DND-41 (cell line): ENCODE results near the gene NR1D2.

Source experiments
- ATAC-seq: fragments of 200-7000 bp; cut with Tn5 transposase; 3 replicates; pipeline ENCODE4 v1.9.1; 2021; ENCODE audit warnings: low read depth; ENCODE audit not compliant: insufficient read depth
- DNase-seq: peaks from one replicate; pipeline ENCODE4 v3.0.0-alpha.2; 2020
- H2AFZ ChIP-seq: 2 replicates; pipeline ENCODE4 v1.6.0; 2012; ENCODE audit warnings: low read depth, low read length
- H3K27ac ChIP-seq: 2 replicates; pipeline ENCODE4 v1.5.1; 2012; ENCODE audit warnings: low read length, inconsistent platforms
- H3K27me3 ChIP-seq: fragments of 200-600 bp; sonication (generic); 2 replicates; pipeline ENCODE4 v1.6.0; 2012; ENCODE audit warnings: low read length, mild to moderate bottlenecking, inconsistent platforms; ENCODE audit not compliant: insufficient read depth, poor library complexity
- H3K36me3 ChIP-seq: 2 replicates; pipeline ENCODE4 v1.5.1; 2012; ENCODE audit warnings: low read length, inconsistent platforms; ENCODE audit not compliant: insufficient read depth
- H3K4me1 ChIP-seq: 2 replicates; pipeline ENCODE4 v1.5.1; 2012; ENCODE audit warnings: mild to moderate bottlenecking, low read length; ENCODE audit not compliant: insufficient read depth
- H3K4me2 ChIP-seq: 2 replicates; pipeline ENCODE4 v1.6.0; 2012; ENCODE audit warnings: mild to moderate bottlenecking, moderate library complexity, low read length, inconsistent platforms; ENCODE audit not compliant: insufficient read depth
- H3K4me3 ChIP-seq, 2 experiments: fragments of 200-600 bp in 1 of 2; shearing (Covaris generic) in 1 of 2; 2 replicates each; pipeline ENCODE4 v1.5.1; 2012 to 2016; ENCODE audit warnings: inconsistent platforms in 2 of 2, low read length in 2 of 2, mild to moderate bottlenecking in 2 of 2, low read depth in 1 of 2, moderate library complexity in 1 of 2
- H3K79me2 ChIP-seq: 2 replicates; pipeline ENCODE4 v1.6.0; 2012; ENCODE audit warnings: low read length, inconsistent platforms; ENCODE audit not compliant: insufficient read depth
- H3K9ac ChIP-seq: 2 replicates; pipeline ENCODE4 v1.6.0; 2012; ENCODE audit warnings: low read depth, mild to moderate bottlenecking, inconsistent platforms, low read length, moderate library complexity
- H3K9me3 ChIP-seq: 2 replicates; pipeline ENCODE4 v1.5.1; 2012; ENCODE audit warnings: low read length, moderate library complexity, mild to moderate bottlenecking, inconsistent platforms; ENCODE audit not compliant: insufficient read depth, severe bottlenecking
- H4K20me1 ChIP-seq: 2 replicates; pipeline ENCODE4 v1.6.0; 2012; ENCODE audit warnings: low read length; ENCODE audit not compliant: insufficient read depth
- CTCF ChIP-seq: IDR thresholded peaks from 2 replicates; pipeline ENCODE4 v1.5.1; 2012; ENCODE audit warnings: borderline replicate concordance, low read length, moderate library complexity, mild to moderate bottlenecking; ENCODE audit not compliant: poor library complexity, severe bottlenecking; ENCODE audit errors: extremely low read depth
- EZH2 ChIP-seq: IDR thresholded peaks from 3 replicates; pipeline ENCODE4 v1.6.1; 2012; ENCODE audit warnings: borderline replicate concordance, low read depth, mild to moderate bottlenecking, moderate library complexity, low read length, inconsistent platforms; ENCODE audit not compliant: severe bottlenecking

NR1D2 gene

GRCh38 chr3:23913873-23914743 is 31.0 kb upstream of the NR1D2 start:
- peaks cover 18% of the 10 kb centered on the region for H4K20me1 ChIP-seq
- peaks cover 31% of the 10 kb centered on the region for H3K4me1 ChIP-seq
- H3K79me2 ChIP-seq = peaks cover 26% of the 10 kb centered on the region
- TF ChIP-seq CTCF = no peak
- TF ChIP-seq EZH2 = no peak
- DNase-seq (no peak), ATAC-seq (no peak)
- H3K36me3 ChIP-seq = peaks cover 23% of the 10 kb centered on the region
- H2AFZ ChIP-seq = no peak overlapping the region
- H3K27me3 ChIP-seq = no peaks in the 10 kb centered on the region
- H3K27ac ChIP-seq = no peak overlapping the region
- no peak overlapping the region for H3K4me2 ChIP-seq
- no peak overlapping the region for H3K9ac ChIP-seq
- no peak overlapping the region for H3K4me3 ChIP-seq
- no peaks in the 10 kb centered on the region for H3K9me3 ChIP-seq

- Histone ChIP-seq H3K9ac (peak overlapping the region; percentile 86), H3K27ac (no peak overlapping the region), H3K4me3 (peak overlapping the region; percentile 29 to 68; a peak in 3 of 4 replicates), H3K4me2 (peak overlapping the region; percentile 84), H3K79me2 (peaks cover 26% of the 10 kb centered on the region), H4K20me1 (peaks cover 28% of the 10 kb centered on the region), H2AFZ (peak overlapping the region; percentile 59), H3K4me1 (peaks cover 31% of the 10 kb centered on the region), H3K36me3 (peaks cover 32% of the 10 kb centered on the region), H3K27me3 (no peaks in the 10 kb centered on the region), H3K9me3 (no peaks in the 10 kb centered on the region)
- ATAC-seq (no peak), DNase-seq (no peak)
- TF ChIP-seq CTCF (no peak), EZH2 (no peak)
These were observed 29.5 kb upstream of the NR1D2 start for GRCh38 chr3:23915537-23916108.

GRCh38 chr3:23916152-23916885 is 28.8 kb upstream of the NR1D2 start:
- TF ChIP-seq CTCF = no peak
- peak; percentile 34 for TF ChIP-seq EZH2
- Histone ChIP-seq H3K36me3 (peaks cover 38% of the 10 kb centered on the region), H3K9ac (peak overlapping the region; percentile 86), H2AFZ (peak overlapping the region; percentile 59), H3K9me3 (no peaks in the 10 kb centered on the region), H3K4me2 (peak overlapping the region; percentile 84), H3K4me1 (peaks cover 31% of the 10 kb centered on the region), H4K20me1 (peaks cover 30% of the 10 kb centered on the region), H3K4me3 (peak overlapping the region; percentile 29 to 68; a peak in 3 of 4 replicates), H3K27ac (peak overlapping the region; percentile 16; the same call in 1 of the 2 replicates), H3K79me2 (peaks cover 26% of the 10 kb centered on the region), H3K27me3 (no peaks in the 10 kb centered on the region)
- ATAC-seq = peak; percentile 50
- DNase-seq = no peak
